ENCODE data around the gene BLVRA.
"Not testable (repeated sequence)": the region's sequence is repeated elsewhere in the genome, so short reads cannot be mapped to it uniquely, and the experiment has no call there.

The BLVRA gene

GRCh38 chr7:43758029-43758821, at the start of gene BLVRA:
BLVRA (plus strand) TSS chr7:43758680; CDS start chr7:43771159, 12,479 bp downstream.
- H3K4me1 Mint-ChIP-seq: peaks cover 21% of the 10 kb centered on the region
- ATAC-seq: peak; percentile 80
- no peaks in the 10 kb centered on the region for H3K36me3 Mint-ChIP-seq
- DNase-seq (ENCODE audit: low spot score in 2 of 2): peak; percentile 51 to 84
- H3K4me3 Mint-ChIP-seq: peak within 1 kb of the TSS; percentile 70
- H3K9me3 Mint-ChIP-seq: no peaks in the 10 kb centered on the region
- peak within 1 kb of the TSS; percentile 29 for H3K27ac Mint-ChIP-seq

- Mint-ChIP-seq H3K9me3 (no peaks in the 10 kb centered on the region), H3K27ac (no peak overlapping the region), H3K36me3 (no peaks in the 10 kb centered on the region), H3K4me1 (peaks cover 20% of the 10 kb centered on the region), H3K4me3 (no peak overlapping the region)
- DNase-seq (ENCODE audit: low spot score in 2 of 2) (no peak), ATAC-seq (no peak)
Observed at GRCh38 chr7:43711503-43711902, 47.0 kb upstream of the BLVRA start.

GRCh38 chr7:43715966-43716365, 42.5 kb upstream of the BLVRA start:
- H3K4me1 Mint-ChIP-seq: peaks cover 45% of the 10 kb centered on the region
- ATAC-seq; H3K27ac Mint-ChIP-seq; H3K9me3 Mint-ChIP-seq; H3K36me3 Mint-ChIP-seq; H3K4me3 Mint-ChIP-seq; DNase-seq (ENCODE audit: low spot score in 2 of 2): not testable (repeated sequence)

- ATAC-seq: no peak
- H3K27ac Mint-ChIP-seq: no peak overlapping the region
- H3K36me3 Mint-ChIP-seq: peaks cover 6% of the 10 kb centered on the region
- no peak overlapping the region for H3K4me3 Mint-ChIP-seq
- peaks cover 46% of the 10 kb centered on the region for H3K4me1 Mint-ChIP-seq
- DNase-seq (ENCODE audit: low spot score in 2 of 2): no peak
- no peaks in the 10 kb centered on the region for H3K9me3 Mint-ChIP-seq
Observed at GRCh38 chr7:43716598-43716997, 41.9 kb upstream of the BLVRA start.

GRCh38 chr7:43721193-43721806, 37.2 kb upstream of the BLVRA start:
- ATAC-seq (no peak), DNase-seq (ENCODE audit: low spot score in 2 of 2) (no peak)
- Mint-ChIP-seq H3K27ac (no peak overlapping the region), H3K36me3 (peaks cover 19% of the 10 kb centered on the region), H3K9me3 (no peaks in the 10 kb centered on the region), H3K4me1 (peaks cover 46% of the 10 kb centered on the region), H3K4me3 (no peak overlapping the region)

- H3K27ac Mint-ChIP-seq: no peak overlapping the region
- ATAC-seq: no peak
Observed at GRCh38 chr7:43723007-43723341, 35.5 kb upstream of the BLVRA start.

GRCh38 chr7:43725251-43725650, 33.2 kb upstream of the BLVRA start:
- DNase-seq (ENCODE audit: low spot score in 2 of 2) (no peak), ATAC-seq (no peak)
- H3K36me3 Mint-ChIP-seq: peaks cover 14% of the 10 kb centered on the region
- peaks cover 50% of the 10 kb centered on the region for H3K4me1 Mint-ChIP-seq
- no peak overlapping the region for H3K27ac Mint-ChIP-seq
- no peak overlapping the region for H3K4me3 Mint-ChIP-seq
- H3K9me3 Mint-ChIP-seq: no peaks in the 10 kb centered on the region

More at GRCh38 chr7:43723007-43723341, 35.5 kb upstream of the BLVRA start:
- peaks cover 19% of the 10 kb centered on the region for H3K36me3 Mint-ChIP-seq
- no peaks in the 10 kb centered on the region for H3K9me3 Mint-ChIP-seq
- H3K4me3 Mint-ChIP-seq: no peak overlapping the region
- DNase-seq (ENCODE audit: low spot score in 2 of 2): no peak
- peaks cover 45% of the 10 kb centered on the region for H3K4me1 Mint-ChIP-seq

- no peak for ATAC-seq
- peak overlapping the region; percentile 86 for H3K4me3 Mint-ChIP-seq
Observed at GRCh38 chr7:43726466-43726865, 32.0 kb upstream of the BLVRA start.

GRCh38 chr7:43727003-43727402, 31.5 kb upstream of the BLVRA start:
- DNase-seq (ENCODE audit: low spot score in 2 of 2) (no peak), ATAC-seq (no peak)
- H3K4me1 Mint-ChIP-seq: peaks cover 36% of the 10 kb centered on the region
- H3K4me3 Mint-ChIP-seq: peak overlapping the region; percentile 86
- no peak overlapping the region for H3K27ac Mint-ChIP-seq
- peaks cover 14% of the 10 kb centered on the region for H3K36me3 Mint-ChIP-seq
- no peaks in the 10 kb centered on the region for H3K9me3 Mint-ChIP-seq

More at GRCh38 chr7:43726466-43726865, 32.0 kb upstream of the BLVRA start:
- DNase-seq (ENCODE audit: low spot score in 2 of 2): no peak
- Mint-ChIP-seq H3K9me3 (no peaks in the 10 kb centered on the region), H3K4me1 (peaks cover 38% of the 10 kb centered on the region), H3K36me3 (peaks cover 14% of the 10 kb centered on the region), H3K27ac (no peak overlapping the region)

GRCh38 chr7:43727494-43727893, 31.0 kb upstream of the BLVRA start:
- H3K27ac Mint-ChIP-seq: no peak overlapping the region
- peaks cover 36% of the 10 kb centered on the region for H3K4me1 Mint-ChIP-seq
- H3K4me3 Mint-ChIP-seq: peak overlapping the region; percentile 86
- H3K9me3 Mint-ChIP-seq: no peaks in the 10 kb centered on the region
- DNase-seq (ENCODE audit: low spot score in 2 of 2): no peak
- peaks cover 14% of the 10 kb centered on the region for H3K36me3 Mint-ChIP-seq
- ATAC-seq: no peak

- Mint-ChIP-seq H3K4me3 (peak within 1 kb of the TSS; percentile 86), H3K27ac (peak within 1 kb of the TSS; percentile 80), H3K4me1 (peaks cover 37% of the 10 kb centered on the region)
Observed at GRCh38 chr7:43729214-43729923, 29.1 kb upstream of the BLVRA start, which contains the start of gene COA1. COA1 (minus strand) TSS chr7:43729523; CDS start chr7:43648614, 80,909 bp downstream.

GRCh38 chr7:43729924-43730248, 28.6 kb upstream of the BLVRA start:
- Mint-ChIP-seq H3K4me1 (peaks cover 37% of the 10 kb centered on the region), H3K36me3 (peaks cover 1% of the 10 kb centered on the region), H3K27ac (peak overlapping the region; percentile 80), H3K4me3 (peak overlapping the region; percentile 86), H3K9me3 (no peaks in the 10 kb centered on the region)
- ATAC-seq (no peak), DNase-seq (ENCODE audit: low spot score in 2 of 2) (no peak)

More at GRCh38 chr7:43729214-43729923, 29.1 kb upstream of the BLVRA start, which contains the start of gene COA1:
- ATAC-seq: peak; percentile 98
- H3K36me3 Mint-ChIP-seq: peaks cover 7% of the 10 kb centered on the region
- H3K9me3 Mint-ChIP-seq: no peaks in the 10 kb centered on the region
- DNase-seq (ENCODE audit: low spot score in 2 of 2): peak; percentile 63 to 89

- not testable (repeated sequence) for H3K4me3 Mint-ChIP-seq; H3K36me3 Mint-ChIP-seq; ATAC-seq; H3K27ac Mint-ChIP-seq; H3K9me3 Mint-ChIP-seq; DNase-seq (ENCODE audit: low spot score in 2 of 2)
- peaks cover 35% of the 10 kb centered on the region for H3K4me1 Mint-ChIP-seq
Observed at GRCh38 chr7:43731494-43731893, 27.0 kb upstream of the BLVRA start.

- H3K27ac Mint-ChIP-seq: peak overlapping the region; percentile 16
- H3K4me3 Mint-ChIP-seq; DNase-seq (ENCODE audit: low spot score in 2 of 2); H3K36me3 Mint-ChIP-seq; H3K9me3 Mint-ChIP-seq; ATAC-seq: not testable (repeated sequence)
- peaks cover 13% of the 10 kb centered on the region for H3K4me1 Mint-ChIP-seq
Observed at GRCh38 chr7:43734575-43735332, 23.7 kb upstream of the BLVRA start.

GRCh38 chr7:43735403-43735801, 23.1 kb upstream of the BLVRA start:
- Mint-ChIP-seq H3K4me3 (no peak overlapping the region), H3K36me3 (no peaks in the 10 kb centered on the region), H3K4me1 (peaks cover 13% of the 10 kb centered on the region), H3K27ac (peak overlapping the region; percentile 16), H3K9me3 (no peaks in the 10 kb centered on the region)
- DNase-seq (ENCODE audit: low spot score in 2 of 2): no peak
- ATAC-seq: peak; percentile 52
